HFF-Myc (cell line): ENCODE results near the gene LAMB4.

Experiments used
- DNase-seq: peaks from one replicate; pipeline ENCODE4 v3.0.0-alpha.2; 2011; ENCODE audit warnings: low read depth; ENCODE audit errors: extremely low read depth
- H3K4me3 ChIP-seq: replicated peaks from 2 replicates; pipeline ENCODE4 v1.5.1; 2011; ENCODE audit warnings: low read depth, mild to moderate bottlenecking, control low read depth, low read length
- TF ChIP-seq, protein P1 (sequence below): IDR thresholded peaks from 2 replicates; pipeline ENCODE4 v1.5.1; 2012; ENCODE audit warnings: mild to moderate bottlenecking, low read depth, low read length, control low read depth; ENCODE audit errors: missing control alignments

LAMB4 gene

DNA sequence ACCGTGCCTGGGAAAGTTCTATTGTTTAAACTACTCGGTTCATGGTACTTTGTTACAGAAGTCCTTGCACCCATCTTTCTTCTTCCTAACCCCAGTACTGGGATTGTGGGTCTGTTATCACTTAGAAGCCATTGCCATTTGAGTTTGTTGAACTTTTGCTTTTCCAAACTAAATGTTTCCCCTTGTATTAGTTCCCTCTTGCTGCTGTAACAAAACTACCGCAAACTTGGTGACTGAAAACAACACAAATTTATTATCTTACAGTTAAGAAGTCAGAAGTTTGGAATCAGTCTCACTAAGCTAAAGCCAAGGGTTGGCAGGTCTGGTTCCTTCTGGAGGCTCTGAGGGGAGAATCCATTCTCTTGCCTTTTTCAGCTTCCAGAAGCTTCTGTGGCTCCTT, 6.9 kb upstream of the LAMB4 start:
- TF ChIP-seq, protein P1, sequence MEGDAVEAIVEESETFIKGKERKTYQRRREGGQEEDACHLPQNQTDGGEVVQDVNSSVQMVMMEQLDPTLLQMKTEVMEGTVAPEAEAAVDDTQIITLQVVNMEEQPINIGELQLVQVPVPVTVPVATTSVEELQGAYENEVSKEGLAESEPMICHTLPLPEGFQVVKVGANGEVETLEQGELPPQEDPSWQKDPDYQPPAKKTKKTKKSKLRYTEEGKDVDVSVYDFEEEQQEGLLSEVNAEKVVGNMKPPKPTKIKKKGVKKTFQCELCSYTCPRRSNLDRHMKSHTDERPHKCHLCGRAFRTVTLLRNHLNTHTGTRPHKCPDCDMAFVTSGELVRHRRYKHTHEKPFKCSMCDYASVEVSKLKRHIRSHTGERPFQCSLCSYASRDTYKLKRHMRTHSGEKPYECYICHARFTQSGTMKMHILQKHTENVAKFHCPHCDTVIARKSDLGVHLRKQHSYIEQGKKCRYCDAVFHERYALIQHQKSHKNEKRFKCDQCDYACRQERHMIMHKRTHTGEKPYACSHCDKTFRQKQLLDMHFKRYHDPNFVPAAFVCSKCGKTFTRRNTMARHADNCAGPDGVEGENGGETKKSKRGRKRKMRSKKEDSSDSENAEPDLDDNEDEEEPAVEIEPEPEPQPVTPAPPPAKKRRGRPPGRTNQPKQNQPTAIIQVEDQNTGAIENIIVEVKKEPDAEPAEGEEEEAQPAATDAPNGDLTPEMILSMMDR = no peak
- H3K4me3 ChIP-seq = no peak overlapping the region
- DNase-seq = no peak

- TF ChIP-seq, protein P1 = no peak
- H3K4me3 ChIP-seq = no peak overlapping the region
- DNase-seq = no peak
These were observed 6.1 kb upstream of the LAMB4 start for GRCh38 chr7:108136191-108136688.

DNA sequence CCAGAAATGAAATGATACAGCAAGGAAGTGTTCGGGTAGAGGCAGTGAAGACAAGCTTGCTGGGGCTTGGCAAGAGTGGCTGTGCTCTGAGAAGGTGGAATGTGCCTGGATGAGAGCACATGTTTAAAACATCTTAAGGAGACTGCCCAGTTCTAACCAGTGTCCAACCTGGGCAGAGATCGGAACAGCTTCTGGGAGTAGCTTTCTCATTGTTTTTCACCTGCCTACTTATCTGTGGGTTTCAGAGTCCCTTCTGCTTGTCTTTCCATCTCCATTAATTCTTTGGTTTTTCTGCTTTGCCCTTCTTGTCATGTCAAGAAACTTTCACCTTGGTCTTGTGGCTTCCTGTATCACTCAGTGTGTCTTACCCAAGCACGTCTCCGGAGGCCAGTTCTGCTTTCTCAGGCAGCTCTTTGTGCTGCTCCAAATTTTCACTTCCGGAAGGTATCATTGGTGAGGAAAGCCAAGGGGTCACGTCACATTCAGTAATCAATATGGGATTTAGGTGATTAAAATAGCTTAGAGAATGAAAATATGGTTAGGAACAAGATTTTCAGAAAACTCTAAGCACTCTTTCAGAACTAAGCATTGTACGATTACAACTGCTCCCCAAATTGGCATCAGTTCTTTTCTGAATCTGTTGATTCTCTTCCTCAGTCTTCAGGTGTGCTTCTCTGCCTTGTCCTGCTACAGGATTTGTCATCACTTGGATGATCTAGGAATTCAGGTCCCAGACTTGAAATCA, 5.5 kb upstream of the LAMB4 start:
- TF ChIP-seq, protein P1 = no peak
- H3K4me3 ChIP-seq = no peak overlapping the region
- no peak for DNase-seq

- no peak overlapping the region for H3K4me3 ChIP-seq
- TF ChIP-seq, protein P1 = no peak
- DNase-seq = peak; percentile 16
These were observed 4.3 kb upstream of the LAMB4 start for GRCh38 chr7:108134486-108134885.

- no peak for DNase-seq
- TF ChIP-seq, protein P1 = no peak
- no peak overlapping the region for H3K4me3 ChIP-seq
These were observed 2.5 kb upstream of the LAMB4 start for GRCh38 chr7:108132551-108133265.

DNA sequence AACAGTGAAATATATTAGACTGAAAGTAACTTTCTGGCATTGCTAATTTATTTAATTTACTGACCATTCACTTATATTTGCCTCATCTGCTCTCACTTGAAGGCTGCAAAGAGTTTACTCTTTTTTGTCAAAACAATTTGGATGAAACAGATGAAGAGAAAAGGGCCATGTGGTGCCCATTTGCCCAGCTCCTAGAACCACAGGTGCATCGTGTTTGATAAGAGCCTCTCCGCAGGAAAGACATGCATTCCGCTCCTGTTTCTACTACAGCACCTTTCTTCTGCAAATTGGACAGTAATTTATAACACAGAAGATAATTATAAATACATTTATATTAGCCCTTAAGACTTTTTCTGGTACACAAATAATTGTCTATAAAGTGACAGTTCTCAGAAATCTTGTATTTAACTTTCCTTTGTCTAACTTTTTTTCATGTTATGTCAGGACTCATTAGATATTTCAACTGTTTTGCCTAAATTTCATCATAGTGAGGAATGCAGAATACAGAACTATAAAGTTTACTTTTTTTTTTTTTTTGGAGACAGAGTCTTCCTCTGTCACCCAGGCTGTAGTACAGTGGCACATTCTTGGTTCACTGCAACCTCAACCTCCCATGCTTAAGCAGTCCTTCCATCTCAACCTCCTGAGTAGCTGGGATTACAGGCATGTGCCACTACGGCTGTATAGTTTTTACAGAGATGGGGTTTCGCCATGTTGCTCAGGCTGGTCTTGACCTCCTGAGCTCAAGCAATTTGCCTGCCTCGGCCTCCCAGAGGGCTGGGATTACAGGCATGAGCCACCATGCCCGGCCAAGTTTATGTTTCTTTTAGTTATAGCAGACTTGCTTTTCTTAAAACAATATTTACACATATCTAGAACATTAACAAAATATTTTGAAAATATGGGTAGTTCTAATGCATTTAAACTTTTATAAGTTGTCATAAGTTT, 869 bp downstream of the LAMB4 start:
- TF ChIP-seq, protein P1 = no peak
- no peak overlapping the region for H3K4me3 ChIP-seq
- DNase-seq = no peak
